Effector memory CD4-positive, alpha-beta T cell (primary cell): Measurements from ENCODE around the gene SSBP3.

Experiments
- DNase-seq, 3 donors: peaks; one replicate each; pipeline ENCODE4 v3.0.0-alpha.2; 2020
- H3K27ac ChIP-seq: 2 replicates; pipeline ENCODE4 v1.7.0; 2013; ENCODE audit warnings: mild to moderate bottlenecking, low read length, moderate library complexity; ENCODE audit not compliant: insufficient read depth, poor library complexity, severe bottlenecking
- H3K27me3 ChIP-seq: replicated peaks from 2 replicates; pipeline ENCODE4 v1.7.0; 2013; ENCODE audit warnings: mild to moderate bottlenecking, low read length; ENCODE audit not compliant: insufficient read depth, control insufficient read depth, poor library complexity, severe bottlenecking
- H3K36me3 ChIP-seq: 2 replicates; pipeline ENCODE4 v1.7.0; 2013; ENCODE audit warnings: mild to moderate bottlenecking, low read length, moderate library complexity; ENCODE audit not compliant: control insufficient read depth, insufficient read depth
- H3K4me1 ChIP-seq: 2 replicates; pipeline ENCODE4 v1.7.0; 2013; ENCODE audit warnings: low read length, mild to moderate bottlenecking; ENCODE audit not compliant: control insufficient read depth, insufficient read depth, poor library complexity, severe bottlenecking
- H3K4me3 ChIP-seq: 2 replicates; pipeline ENCODE4 v1.7.0; 2013; ENCODE audit warnings: low read length, low read depth, mild to moderate bottlenecking; ENCODE audit not compliant: insufficient read depth, poor library complexity, severe bottlenecking
- H3K9me3 ChIP-seq: 2 replicates; pipeline ENCODE4 v1.7.0; 2013; ENCODE audit warnings: mild to moderate bottlenecking, low read length, moderate library complexity; ENCODE audit not compliant: control insufficient read depth

Gene SSBP3

GRCh38 chr1:54292002-54292911 is 113.9 kb downstream of the SSBP3 start:
- Histone ChIP-seq H3K4me1 (peaks cover 34% of the 10 kb centered on the region), H3K27ac (no peak overlapping the region), H3K9me3 (no peaks in the 10 kb centered on the region), H3K4me3 (no peak overlapping the region), H3K27me3 (no peaks in the 10 kb centered on the region), H3K36me3 (no peaks in the 10 kb centered on the region)
- no peak for DNase-seq

DNA sequence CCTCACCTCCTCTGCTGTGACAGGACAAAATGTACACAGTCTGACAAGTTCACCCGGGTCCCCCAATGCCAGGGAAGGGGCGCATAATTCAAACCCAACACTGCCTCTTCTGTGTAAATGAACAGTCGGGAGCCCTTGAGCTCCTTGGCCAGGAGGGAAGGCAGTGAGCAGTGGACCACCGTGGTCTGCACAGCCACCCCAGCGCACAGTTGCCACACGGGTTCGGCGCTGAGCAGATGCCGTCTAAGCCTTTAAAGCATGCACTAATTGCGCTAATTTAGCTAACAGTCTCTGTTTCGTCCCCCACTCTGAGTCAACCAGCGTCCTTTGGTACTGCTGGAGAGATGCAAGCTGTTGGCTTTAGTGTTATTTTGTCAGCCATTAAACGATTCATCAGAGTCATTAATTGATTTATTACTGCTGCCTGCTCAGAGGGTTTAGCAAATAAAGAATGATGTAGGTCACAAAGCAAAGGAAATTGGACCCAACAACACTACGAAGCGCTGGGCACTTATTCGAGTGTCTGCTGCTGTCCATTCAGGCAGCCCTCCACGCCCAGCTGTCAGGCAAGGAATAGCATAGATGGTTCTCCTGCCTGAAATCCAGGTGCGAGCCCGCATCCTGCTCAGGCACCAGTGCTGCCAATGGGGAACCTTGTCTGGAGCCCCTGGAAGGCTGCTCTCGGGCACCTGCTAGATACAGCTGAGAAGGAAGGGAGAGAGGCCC is 114.8 kb downstream of the SSBP3 start:
- no peaks in the 10 kb centered on the region for H3K27me3 ChIP-seq
- peaks cover 41% of the 10 kb centered on the region for H3K4me1 ChIP-seq
- DNase-seq = no peak
- no peak overlapping the region for H3K27ac ChIP-seq
- H3K4me3 ChIP-seq = no peak overlapping the region
- no peaks in the 10 kb centered on the region for H3K36me3 ChIP-seq
- no peaks in the 10 kb centered on the region for H3K9me3 ChIP-seq

DNA sequence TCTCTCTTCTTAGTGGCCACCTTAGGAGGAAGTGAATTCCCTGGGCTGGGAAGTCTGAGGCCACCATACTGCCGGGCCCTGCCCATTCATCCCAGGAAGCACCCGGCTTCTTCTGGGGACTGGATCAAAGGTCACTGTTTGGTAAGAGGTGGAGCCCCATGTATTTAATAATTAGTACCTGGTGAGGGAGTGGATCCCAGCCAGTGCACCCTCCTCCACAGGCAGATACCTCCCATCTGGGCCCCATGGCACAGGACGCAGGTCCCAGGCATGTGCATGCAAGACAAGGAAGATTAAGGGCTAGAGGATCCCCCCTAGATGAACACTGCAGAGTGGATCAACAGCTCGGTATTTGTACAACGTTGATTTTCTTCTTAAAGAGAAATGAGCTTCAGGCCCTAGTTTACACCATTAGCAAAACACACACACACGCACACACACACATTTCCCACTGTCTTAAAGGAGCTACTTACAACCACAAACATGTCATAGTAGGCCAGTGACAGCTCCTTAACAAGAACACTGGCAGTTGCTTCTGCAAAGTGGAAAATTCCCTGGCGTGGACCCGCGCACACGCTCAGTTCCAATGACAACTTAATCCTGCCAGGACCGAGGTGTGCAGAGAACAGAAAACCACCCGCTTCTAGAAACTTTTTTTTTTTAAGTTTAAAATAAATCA is 115.5 kb downstream of the SSBP3 start:
- no peak overlapping the region for H3K27ac ChIP-seq
- peaks cover 47% of the 10 kb centered on the region for H3K4me1 ChIP-seq
- H3K9me3 ChIP-seq = no peaks in the 10 kb centered on the region
- H3K36me3 ChIP-seq = no peaks in the 10 kb centered on the region
- no peak overlapping the region for H3K4me3 ChIP-seq
- no peaks in the 10 kb centered on the region for H3K27me3 ChIP-seq
- DNase-seq = no peak

GRCh38 chr1:54289712-54290233 is 116.4 kb downstream of the SSBP3 start:
- no peaks in the 10 kb centered on the region for H3K36me3 ChIP-seq
- no peaks in the 10 kb centered on the region for H3K27me3 ChIP-seq
- no peak overlapping the region for H3K27ac ChIP-seq
- DNase-seq = no peak
- H3K4me1 ChIP-seq = peaks cover 47% of the 10 kb centered on the region
- no peaks in the 10 kb centered on the region for H3K9me3 ChIP-seq
- no peak overlapping the region for H3K4me3 ChIP-seq

GRCh38 chr1:54287801-54288211 is 118.4 kb downstream of the SSBP3 start:
- Histone ChIP-seq H3K27me3 (no peaks in the 10 kb centered on the region), H3K4me3 (no peak overlapping the region), H3K27ac (peak overlapping the region; percentile 33), H3K36me3 (no peaks in the 10 kb centered on the region), H3K4me1 (peaks cover 52% of the 10 kb centered on the region), H3K9me3 (no peaks in the 10 kb centered on the region)
- DNase-seq = no peak

DNA sequence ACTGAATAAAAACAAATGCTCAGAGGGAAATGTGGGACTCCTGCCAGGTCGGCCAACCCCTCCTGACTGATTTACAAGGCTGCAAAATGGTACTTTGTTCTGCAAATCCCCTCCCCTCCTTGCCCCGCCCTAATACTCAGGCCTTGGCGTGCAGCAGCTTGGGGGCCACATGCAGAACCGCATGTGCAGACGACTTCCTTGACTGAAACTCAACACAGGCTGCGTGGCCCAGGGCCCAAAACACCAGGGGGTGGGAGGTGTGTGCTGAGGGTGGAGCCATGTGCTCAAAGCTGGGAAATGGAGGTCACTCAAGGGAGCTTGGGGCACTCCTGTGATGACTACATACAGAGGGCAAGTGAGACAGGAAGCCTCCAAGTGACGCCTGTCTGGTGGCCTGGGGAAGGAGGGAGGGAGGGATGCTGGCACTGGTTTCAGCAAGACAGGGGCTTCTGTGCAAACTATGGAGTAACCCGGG is 119.0 kb downstream of the SSBP3 start:
- H3K4me3 ChIP-seq = no peak overlapping the region
- peaks cover 48% of the 10 kb centered on the region for H3K4me1 ChIP-seq
- peak in 2 of 3 donors; percentile 9 to 12 for DNase-seq
- peak overlapping the region; percentile 33 for H3K27ac ChIP-seq
- H3K9me3 ChIP-seq = no peaks in the 10 kb centered on the region
- H3K36me3 ChIP-seq = no peaks in the 10 kb centered on the region
- H3K27me3 ChIP-seq = no peaks in the 10 kb centered on the region

GRCh38 chr1:54285815-54286345 is 120.3 kb downstream of the SSBP3 start:
- H3K4me3 ChIP-seq = no peak overlapping the region
- no peak for DNase-seq
- H3K4me1 ChIP-seq = peaks cover 36% of the 10 kb centered on the region
- H3K36me3 ChIP-seq = no peaks in the 10 kb centered on the region
- peak overlapping the region; percentile 31 for H3K27ac ChIP-seq
- no peaks in the 10 kb centered on the region for H3K9me3 ChIP-seq
- H3K27me3 ChIP-seq = no peaks in the 10 kb centered on the region

- Histone ChIP-seq H3K4me3 (no peak overlapping the region), H3K9me3 (no peaks in the 10 kb centered on the region), H3K36me3 (no peaks in the 10 kb centered on the region), H3K27me3 (no peaks in the 10 kb centered on the region), H3K4me1 (peaks cover 36% of the 10 kb centered on the region), H3K27ac (no peak overlapping the region)
- no peak for DNase-seq
Observed at GRCh38 chr1:54284781-54285529, 121.2 kb downstream of the SSBP3 start.
